Stimulated activated CD4-positive, alpha-beta T cell treated with anti-CD3 and anti-CD28 coated beads, Interleukin-2, amount 100 ng/mL, for 48 hours (primary cell): ENCODE results near the gene CELSR3.
A peak's percentile ranks its signal among the peaks of the same experiment; 100 is the strongest.

Experiments used
- DNase-seq, 2 donors: peaks; one replicate each; pipeline ENCODE4 v3.0.0-alpha.2; 2020

Gene CELSR3, protein sequence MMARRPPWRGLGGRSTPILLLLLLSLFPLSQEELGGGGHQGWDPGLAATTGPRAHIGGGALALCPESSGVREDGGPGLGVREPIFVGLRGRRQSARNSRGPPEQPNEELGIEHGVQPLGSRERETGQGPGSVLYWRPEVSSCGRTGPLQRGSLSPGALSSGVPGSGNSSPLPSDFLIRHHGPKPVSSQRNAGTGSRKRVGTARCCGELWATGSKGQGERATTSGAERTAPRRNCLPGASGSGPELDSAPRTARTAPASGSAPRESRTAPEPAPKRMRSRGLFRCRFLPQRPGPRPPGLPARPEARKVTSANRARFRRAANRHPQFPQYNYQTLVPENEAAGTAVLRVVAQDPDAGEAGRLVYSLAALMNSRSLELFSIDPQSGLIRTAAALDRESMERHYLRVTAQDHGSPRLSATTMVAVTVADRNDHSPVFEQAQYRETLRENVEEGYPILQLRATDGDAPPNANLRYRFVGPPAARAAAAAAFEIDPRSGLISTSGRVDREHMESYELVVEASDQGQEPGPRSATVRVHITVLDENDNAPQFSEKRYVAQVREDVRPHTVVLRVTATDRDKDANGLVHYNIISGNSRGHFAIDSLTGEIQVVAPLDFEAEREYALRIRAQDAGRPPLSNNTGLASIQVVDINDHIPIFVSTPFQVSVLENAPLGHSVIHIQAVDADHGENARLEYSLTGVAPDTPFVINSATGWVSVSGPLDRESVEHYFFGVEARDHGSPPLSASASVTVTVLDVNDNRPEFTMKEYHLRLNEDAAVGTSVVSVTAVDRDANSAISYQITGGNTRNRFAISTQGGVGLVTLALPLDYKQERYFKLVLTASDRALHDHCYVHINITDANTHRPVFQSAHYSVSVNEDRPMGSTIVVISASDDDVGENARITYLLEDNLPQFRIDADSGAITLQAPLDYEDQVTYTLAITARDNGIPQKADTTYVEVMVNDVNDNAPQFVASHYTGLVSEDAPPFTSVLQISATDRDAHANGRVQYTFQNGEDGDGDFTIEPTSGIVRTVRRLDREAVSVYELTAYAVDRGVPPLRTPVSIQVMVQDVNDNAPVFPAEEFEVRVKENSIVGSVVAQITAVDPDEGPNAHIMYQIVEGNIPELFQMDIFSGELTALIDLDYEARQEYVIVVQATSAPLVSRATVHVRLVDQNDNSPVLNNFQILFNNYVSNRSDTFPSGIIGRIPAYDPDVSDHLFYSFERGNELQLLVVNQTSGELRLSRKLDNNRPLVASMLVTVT (N-terminal part only)

DNA sequence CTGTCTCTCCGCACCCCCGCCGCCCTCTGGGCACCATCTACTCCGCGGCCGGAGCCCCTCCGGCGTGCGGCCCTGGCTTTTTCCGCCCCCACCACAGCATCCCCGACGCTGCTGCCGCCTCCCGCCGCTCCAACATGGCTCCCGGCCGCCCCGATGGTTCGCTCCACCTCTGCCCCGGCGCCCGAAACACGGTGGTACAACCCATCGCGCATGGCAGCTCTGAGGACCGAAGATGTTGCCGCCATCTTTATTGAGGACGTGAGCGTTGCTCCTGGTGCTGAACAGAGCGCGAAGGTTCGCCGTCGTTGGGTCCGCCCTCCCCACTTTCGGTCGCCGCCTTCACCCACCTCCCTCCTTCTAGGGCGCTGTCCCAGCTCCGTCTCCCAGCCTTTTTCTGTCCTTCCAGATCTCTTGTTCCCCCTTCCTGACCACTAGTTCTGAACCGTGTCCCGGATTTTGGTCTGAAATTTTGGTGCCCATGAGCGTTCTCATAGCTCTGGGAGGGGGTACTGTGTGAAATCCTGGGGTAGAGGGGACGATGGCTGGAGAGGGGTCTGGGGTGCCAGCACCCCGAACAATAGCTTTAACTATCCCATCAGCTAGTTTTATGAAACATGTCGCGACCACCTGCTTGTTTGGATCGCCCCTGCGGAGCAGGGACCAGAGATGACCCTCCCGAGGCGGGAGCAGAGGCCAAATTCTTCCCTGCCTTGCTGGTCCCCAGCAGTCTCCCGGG lies at the start of gene CELSR3:
Gene CELSR3, minus strand, starts transcription at position 134 of the 736 bp plus-strand sequence. CDS start 252 bp downstream, outside the sequence.
- DNase-seq = peak; percentile 51 to 52

DNA sequence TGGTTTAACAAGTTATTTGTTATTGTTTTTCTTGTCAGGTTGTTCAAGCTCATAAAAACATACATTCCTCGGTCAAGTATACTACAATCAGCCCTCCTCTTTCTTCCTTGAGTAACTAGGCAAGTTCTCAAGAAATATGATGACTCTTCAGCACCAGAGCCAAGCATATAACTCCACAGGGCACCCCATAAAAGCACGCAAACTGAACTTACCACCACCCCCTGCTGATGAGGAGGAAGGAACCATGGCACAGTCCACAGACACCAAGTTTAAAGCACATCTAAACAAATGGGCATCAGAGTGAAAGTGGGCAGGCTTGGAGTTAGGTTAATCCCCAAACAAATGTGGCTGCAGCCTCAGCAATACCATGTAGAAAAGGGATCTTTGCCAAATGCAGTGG lies 49.0 kb upstream of the CELSR3 start:
- no peak for DNase-seq

DNA sequence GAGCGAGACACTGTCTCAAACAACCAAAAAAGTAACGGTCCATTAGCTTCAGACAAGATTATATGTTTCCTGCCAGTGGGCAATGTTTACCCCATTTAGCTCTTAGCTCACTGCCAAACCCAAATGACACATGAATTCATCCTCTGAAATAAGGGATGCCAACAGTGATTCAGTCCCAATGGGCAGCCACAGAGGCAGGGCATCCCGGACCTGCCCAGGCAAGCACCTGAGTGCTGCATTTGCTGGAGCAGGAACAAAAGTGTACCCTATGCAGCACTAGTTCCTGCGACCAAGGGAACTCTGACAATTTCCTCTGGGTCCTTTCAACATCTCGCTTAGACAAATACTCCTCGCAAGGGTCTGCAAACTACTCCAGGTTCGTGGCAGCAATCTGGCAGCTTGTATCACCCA lies 46.4 kb upstream of the CELSR3 start:
- no peak for DNase-seq

DNA sequence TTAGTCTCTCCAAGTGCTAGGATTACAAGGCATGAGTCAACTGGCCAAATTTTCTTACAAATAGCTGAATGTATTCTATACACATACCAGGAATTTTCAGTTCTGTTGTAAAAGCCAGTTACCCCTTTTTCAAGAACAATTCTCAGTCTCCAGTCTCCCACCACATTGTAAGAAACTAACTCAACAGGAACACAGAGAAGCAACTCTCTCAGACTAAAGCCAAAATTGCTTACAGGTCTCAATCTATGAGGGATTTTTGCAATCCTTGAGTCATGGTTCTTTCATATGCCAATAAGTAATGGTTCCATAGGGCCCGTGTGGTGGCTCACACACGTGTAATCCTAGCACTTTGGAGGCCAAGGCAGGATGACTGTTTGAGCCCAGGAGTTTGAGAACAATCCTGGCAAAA lies 45.8 kb upstream of the CELSR3 start:
- no peak for DNase-seq

DNA sequence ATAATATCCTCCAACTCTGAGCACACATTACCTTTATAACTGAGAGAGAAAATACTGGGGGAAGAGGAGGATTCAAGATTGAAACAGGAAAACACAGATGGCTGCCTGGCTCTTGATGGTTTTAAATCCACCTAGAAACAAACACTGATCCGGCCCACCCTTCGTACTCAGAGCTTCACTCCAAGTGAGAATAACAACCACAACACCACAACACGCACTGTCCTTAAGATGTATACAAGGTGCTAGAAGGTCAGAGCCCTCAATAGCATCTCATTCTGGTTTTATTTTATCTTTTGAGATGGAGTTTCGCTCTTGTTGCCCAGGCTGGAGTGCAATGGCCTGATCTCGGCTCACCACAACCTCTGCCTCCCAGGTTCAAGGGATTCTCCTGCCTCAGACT lies 44.5 kb upstream of the CELSR3 start:
- no peak for DNase-seq

DNA sequence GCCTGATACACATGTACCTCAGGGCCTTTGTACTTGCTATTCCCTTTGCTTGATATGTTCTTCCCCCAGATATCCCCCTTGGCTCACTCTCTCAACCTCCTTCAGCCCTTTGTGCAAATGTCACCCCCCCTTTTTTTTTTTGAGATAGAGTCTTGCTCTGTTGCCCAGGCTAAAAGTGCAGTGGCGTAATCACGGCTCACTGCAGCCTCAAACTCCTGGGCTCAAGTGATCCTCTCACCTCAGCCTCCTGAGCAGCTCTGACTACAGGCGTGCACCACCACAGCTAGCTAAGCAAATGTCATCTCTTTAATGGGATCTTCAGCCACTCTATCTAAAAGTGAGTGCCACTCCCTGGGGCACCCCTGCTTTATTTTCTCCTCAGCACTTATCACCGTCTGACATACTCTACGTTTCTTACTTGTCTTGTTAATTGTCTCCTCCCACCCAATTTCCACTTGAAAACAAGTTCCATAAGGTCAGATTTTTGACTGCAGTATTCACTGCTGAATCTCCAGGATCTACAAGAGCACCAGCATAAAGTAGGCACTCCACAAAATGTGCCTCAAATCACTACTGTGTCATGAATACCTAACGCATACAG lies 39.7 kb upstream of the CELSR3 start:
- DNase-seq = no peak

DNA sequence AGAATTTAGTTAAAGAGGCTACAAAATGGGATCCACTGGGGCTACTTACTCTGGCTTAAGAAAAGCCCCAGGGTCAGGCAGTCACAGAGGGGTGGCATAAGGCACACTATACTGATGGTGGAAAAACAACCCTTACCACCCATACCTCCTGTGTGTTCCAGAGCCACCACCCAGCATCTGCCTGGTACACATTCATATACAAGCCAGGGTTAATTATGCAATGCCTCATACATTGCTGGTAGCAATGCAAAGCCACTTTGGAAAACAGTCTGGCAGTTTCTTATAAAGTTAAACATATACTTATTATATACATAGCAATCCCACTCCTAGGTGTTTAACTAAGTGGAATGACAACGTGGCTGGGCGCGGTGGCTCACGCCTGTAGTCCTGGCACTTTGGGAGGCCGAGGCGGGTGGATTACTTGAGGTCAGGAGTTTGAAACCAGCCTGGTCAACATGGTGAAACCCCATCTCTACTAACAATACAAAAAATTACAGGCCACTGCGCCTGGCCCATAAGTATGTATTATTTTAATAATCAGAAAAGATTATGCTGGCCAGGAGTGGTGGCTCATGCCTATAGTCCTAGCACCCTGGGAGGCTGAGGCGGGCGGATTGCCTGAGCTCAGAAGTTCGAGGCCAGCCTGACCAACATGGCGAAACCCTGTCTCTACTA lies 38.2 kb upstream of the CELSR3 start:
- no peak for DNase-seq

DNA sequence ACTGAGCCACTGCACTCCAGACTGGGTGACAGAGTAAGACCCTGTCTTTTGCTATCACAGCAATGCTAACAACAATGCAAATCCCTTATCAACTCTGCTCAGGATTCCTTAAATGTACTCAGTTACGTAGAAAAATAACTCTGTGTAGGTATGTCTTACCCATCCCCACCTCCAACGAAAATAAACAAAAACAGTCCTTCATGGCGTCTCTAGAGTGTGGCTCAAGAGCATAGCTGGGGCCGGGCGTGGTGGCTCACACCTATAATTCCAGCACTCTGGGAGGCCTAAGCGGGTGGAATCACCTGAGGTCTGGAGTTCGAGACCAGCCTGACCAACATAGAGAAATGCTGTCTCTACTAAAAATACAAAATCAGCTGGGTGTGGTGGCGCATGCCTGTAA lies 36.2 kb upstream of the CELSR3 start:
- DNase-seq = no peak

DNA sequence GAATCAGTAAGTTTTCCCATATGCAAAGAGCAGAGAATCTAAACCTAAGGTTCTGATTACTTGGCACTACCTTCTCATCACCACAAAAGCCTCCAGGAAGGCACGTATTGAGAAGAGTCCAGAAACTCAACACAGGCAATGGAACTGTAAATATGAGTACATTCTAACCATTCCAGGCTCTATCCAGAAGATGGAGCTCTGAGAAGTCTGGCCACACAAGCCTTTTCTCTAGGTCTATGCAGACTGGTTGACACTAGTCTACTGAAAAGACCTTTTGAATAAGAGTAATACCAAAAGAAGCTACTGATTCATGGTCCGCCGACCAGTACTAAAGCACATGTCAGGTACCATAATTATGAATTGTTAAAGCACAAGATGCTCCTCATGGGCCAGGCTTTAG lies 35.3 kb upstream of the CELSR3 start:
- no peak for DNase-seq

DNA sequence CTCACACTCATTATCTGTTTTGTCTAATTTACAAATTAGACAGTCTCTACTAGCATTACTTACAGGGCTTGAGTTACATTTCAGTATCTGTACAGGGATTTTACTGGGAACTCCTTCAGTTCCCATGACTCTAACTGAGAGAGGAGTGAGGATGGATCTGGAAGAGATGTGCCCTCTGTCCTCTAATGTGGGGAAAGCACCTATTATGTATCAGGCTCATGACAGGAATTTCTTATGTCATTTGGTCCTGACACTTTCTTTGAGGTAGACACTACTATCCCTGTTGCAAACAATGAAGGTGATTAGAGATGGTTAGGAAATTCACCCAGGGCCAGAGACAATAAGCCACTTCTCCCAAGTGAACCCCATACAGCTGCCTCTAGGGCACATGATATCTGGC lies 33.9 kb upstream of the CELSR3 start:
- no peak for DNase-seq

DNA sequence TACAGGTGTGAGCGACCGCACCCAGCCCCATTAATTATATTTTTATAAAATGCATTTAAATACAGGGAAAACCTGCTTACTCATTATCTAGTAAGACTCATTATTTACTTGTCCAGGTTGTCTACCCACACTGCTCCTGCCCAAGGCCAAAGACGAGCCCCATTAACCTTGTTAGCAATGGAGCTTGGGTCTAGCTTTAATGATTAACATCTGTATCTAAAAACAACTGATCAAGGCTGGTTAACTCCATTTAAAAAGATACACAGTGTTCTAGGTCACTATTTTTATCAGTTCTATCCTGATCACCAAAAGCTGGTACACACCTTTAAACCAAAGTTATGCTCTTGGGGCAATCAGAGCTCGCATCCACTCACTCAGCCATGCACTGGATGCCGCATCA lies 33.5 kb upstream of the CELSR3 start:
- DNase-seq = no peak

DNA sequence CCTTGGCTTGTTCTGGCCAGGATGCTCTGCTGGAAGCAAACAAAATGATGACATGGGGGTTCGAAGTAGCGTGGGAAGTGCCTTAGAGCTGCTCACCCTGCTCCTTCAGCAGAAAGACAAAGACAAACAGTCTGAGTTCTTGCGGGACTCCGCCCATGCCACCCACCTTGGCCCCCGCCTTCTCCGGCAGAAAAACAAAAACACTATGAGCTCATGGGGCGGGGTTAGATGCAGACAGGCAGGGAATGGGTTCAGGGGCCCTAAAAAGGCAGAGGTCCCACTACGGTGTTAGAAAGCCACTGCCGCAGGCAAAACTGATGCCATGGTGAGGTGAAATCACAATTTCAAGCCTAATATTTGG lies 32.7 kb upstream of the CELSR3 start:
- no peak for DNase-seq

DNA sequence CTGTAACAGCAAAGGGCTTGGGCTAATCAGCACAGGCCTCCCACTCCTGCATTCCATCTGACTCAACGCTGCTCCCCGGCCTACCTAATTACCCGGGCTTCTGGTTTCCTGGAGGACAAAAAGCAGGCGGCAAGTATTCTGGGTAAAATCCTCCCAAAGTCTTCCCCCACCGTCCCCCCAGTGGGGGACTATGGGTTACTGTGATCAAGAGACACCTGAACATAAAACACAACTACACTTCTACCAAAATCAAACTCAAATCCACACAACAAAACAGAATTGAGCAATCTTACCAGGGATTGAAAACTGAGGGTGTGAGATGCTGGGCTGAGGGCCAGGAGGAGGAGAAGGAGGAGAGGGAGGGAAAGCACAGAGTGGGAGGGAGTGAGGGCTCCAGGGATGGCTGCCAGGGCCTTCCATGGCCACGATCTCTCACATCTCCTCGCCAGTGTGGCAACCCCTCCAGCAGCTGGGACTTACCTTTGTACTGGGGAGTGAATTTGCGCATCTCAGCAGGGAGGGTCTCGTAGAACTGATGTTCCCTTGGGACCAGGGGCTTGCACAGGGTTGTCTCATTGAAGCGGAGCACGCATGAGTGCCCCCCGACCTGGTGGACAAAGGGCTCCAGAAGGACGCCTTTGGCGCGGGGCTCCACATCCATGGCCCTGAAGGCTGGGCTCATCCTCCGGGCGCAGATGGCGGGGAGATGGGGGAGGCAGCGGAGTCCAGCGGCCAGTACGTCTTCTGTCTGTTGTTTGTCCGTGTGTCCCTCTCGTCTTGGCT lies 32.1 kb upstream of the CELSR3 start:
- no peak for DNase-seq

DNA sequence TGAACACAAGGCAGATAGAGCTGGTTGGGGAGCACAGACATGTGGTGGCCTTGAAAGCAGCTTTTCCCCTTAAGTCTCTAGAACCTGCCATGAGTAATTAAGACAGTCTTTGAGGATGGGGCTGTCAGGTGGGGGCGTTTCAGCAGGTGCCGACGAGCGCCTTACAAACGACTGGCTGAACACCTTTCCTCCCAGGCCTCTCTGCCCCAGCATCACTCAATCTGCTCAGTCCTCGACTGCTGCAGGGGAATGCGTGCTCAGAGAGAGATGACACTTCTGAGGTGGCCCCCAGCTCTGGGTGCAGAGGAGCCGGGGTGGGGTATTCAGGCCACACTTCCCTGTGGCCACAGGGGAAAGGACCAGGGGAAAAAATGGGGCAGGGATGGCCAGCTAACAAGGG lies 31.1 kb upstream of the CELSR3 start:
- no peak for DNase-seq

DNA sequence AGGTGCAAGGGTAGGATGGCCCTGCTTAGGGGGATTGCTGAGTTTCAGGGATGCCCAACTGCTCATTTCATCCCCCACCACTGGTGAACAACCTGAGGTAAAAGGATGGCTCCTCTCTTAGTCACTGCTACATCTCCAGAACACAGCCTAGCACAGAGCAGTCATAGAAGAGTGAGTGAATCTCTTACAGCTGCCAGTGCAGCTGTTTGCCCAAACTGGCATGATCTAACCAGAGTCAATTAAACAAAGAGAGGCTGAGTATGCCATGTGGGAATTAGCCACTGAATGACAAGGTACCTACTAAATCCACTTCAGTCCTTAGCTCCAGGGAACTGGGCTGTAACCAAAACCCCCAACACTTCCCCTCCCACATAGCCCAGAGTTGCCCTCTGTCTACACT lies 29.9 kb upstream of the CELSR3 start:
- no peak for DNase-seq

DNA sequence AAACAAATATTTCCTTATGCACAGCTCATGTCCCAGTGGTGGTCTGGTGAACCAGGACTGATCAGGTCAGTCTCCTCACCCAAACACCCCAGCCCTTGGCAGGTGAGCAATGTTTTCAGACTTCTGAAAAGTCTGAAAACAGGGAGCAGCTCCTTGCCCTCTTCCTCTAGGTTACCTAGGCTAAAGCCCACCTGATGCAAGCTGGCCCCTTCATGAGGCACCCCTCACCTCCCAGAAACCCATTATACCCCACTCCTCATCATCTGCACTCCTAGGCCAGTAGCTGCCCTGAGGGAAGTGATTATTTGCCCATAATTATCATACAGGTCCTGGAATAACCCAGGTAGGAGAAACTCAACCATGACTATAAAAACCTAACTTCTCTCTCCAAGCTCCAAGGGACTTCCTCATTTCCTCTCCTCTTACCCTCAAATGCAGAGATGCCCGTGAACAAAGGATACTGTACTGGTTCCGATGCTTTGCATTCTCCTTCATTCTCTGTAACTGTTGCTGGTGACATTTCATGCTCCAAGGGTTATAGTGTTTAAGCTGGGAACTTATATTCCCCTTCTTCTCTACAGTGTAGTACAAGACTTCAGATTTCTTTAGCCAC lies 28.3 kb upstream of the CELSR3 start:
- DNase-seq = no peak

DNA sequence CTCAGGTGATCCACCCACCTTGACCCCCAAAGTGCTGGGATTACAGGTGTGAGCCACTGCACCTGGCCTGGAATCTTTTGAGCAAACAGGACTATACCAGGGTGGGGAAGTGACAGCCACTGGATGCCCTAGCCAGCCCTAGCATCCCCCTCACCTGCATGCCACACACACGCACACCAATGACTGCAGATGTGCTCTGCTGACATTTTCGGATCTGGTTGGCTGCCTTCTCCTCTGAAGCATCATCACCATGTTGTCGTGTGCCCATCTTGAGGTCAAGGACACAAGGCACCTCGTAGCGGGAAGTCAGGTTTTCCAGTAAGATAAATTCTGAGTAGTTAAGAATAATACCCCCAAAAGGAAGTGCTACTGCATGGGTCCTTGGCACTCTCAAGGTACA lies 26.7 kb upstream of the CELSR3 start:
- no peak for DNase-seq

DNA sequence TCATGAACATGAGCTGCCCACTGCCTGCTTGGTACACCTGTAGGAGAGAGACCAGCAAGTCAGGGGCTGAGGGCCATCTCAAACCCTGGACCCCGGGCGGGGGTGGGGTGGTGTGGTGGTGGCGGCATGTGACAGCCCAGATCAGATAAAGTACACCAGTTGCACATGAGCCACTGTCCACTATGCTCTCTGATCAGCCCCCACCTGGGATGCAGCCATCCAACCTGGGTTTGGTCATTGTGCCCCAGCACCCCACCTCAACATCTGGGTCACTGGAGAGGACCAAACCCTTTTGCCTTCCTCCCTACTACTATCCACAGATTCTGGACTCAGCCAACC lies 26.0 kb upstream of the CELSR3 start:
- no peak for DNase-seq

DNA sequence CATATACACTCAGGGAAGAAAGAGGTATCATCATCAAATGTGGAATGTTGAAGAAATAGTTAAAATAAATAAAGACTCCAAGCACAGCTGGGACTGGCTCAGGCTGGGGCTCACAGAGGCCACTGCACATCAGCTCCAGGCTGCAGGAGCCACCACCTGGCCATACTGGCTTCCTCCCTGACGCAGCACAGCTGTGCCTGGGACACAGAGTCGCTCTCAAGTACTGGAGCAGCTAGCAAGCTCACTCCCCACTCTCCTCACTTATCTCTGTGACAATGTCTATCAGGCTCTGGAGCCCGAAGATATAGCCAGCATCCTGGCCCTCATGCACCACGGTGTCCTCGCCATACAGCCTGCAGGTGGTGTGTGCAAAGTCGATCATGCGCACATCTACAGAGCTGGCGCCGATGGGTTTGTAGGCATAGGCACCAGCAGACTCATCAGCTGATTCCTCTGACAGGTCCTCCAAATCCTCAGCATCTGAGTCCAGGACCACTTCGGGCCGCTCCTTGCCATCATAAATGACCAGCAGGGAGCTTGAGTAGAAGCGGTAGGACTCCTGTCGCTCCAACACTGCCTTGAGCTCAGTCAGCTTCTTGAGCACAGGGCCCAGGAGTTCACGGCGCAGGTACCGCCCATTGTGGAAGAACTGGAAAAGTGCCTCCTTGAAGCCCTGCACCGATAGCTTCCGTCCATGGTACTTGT lies 25.5 kb upstream of the CELSR3 start:
- no peak for DNase-seq

DNA sequence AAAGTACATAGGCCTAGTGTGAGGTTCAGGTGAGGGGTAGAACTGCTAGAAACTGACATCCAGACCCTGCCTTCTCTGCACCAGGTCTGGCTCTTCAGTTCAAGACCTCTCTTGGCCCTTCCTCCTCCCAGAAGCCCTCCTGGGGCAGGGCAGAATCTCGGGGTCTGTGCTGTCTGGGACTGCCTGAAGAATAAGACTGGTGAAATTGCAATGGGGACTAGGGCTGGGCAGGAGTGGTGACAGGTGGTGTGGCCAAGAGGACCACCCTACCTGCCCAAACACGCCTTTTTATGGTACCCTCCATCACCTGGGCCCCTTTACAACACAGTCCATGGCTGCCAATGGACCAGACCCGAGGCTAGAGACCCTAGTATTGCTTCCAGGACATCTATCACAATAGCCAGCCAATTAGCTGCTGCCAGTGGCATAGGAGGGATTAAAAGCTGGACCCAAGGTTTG lies 24.6 kb upstream of the CELSR3 start:
- DNase-seq = no peak
